Left ventricle myocardium inferior (tissue), 1 donor: ENCODE results near the gene SCG5. TPM values are rescaled to one million over a fixed set of nuclear protein-coding genes. Genes with fewer than 3 reads are reported as not detected.
"Not testable (repeated sequence)": the region's sequence is repeated elsewhere in the genome, so short reads cannot be mapped to it uniquely, and the experiment has no call there.

Experiments
- DNase-seq: peaks from one replicate; pipeline ENCODE4 v3.0.0-alpha.2; 2020
- H3K27ac ChIP-seq: fragments of 200-600 bp; replicated peaks from 2 replicates; pipeline ENCODE4 v1.8.0; 2021
- H3K27me3 ChIP-seq: fragments of 200-600 bp; 2 replicates; pipeline ENCODE4 v1.8.0; 2021; ENCODE audit warnings: low read depth
- H3K36me3 ChIP-seq: fragments of 200-600 bp; 2 replicates; pipeline ENCODE4 v1.8.0; 2021
- H3K4me1 ChIP-seq: fragments of 200-600 bp; 2 replicates; pipeline ENCODE4 v1.8.0; 2021
- H3K4me3 ChIP-seq: fragments of 200-600 bp; 2 replicates; pipeline ENCODE4 v1.8.0; 2021; ENCODE audit warnings: mild to moderate bottlenecking, moderate library complexity
- H3K9me3 ChIP-seq: fragments of 200-600 bp; replicated peaks from 2 replicates; pipeline ENCODE4 v1.8.0; 2021
- intact Hi-C: fragments of 100-400 bp; cut with micrococcal nuclease; formaldehyde crosslinking; loops from one replicate; pipeline ENCODE4 v1.11.0; 2022
- long read RNA-seq: library from polyadenylated mRNA; unstranded; transcript quantifications from one replicate; pipeline ENCODE4 v2.0.0, GENCODE V29; 2021
- total RNA-seq: library from RNA; stranded (reverse); fragmentation: NEBNext Ultra II Directional; extraction: Animal tissue kit (Norgen Biotek cat#: 25700); gene quantifications from one replicate; pipeline ENCODE4 v1.2.1, GENCODE V29; 2021
- TF ChIP-seq, protein P1 (sequence below): fragments of 200-600 bp; IDR thresholded peaks from 2 replicates; pipeline ENCODE4 v1.8.0; 2021; ENCODE audit warnings: antibody characterized with exemption, mild to moderate bottlenecking, borderline replicate concordance
- donor health status: DM: no; HTN: yes; CAD: no; lungs with severe emphysema.

The SCG5 gene, protein sequence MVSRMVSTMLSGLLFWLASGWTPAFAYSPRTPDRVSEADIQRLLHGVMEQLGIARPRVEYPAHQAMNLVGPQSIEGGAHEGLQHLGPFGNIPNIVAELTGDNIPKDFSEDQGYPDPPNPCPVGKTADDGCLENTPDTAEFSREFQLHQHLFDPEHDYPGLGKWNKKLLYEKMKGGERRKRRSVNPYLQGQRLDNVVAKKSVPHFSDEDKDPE
- total RNA-seq, result not detected
- long read RNA-seq, result 0 reads

DNA sequence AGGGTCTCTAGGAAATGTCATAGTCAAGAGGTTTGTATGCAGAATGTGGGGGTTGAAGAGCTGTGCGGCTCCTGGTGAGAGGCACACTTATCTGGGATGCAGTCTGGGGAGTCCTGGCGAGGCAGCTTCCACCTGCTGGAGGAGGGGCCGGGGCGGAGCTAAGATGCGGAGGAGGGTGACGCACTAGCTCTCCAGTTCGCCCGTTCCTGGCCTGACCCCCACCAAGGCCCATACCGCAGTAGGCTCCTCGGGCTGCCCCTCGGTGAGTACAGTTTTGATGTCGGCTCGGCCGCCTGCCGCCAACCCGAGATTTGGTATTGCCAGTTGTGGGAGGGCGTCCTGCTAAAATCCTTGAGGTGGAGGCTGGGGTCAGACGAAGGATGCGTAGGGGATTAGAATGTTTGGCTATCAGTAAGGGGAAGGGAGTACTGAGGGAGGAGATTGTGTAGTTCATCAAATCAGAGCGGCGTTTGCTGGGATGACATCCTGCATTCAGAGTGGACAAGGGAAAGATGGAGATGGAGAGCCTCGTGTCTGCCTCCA, at the start of gene SCG5:
Gene SCG5 (plus strand): TSS at position 194 of the 543 bp plus-strand sequence. CDS start 1,883 bp downstream, outside the sequence.
- Histone ChIP-seq H3K9me3 (no peaks in the 10 kb centered on the region), H3K27ac (no peak within 1 kb of the TSS), H3K36me3 (no peaks in the 10 kb centered on the region), H3K4me1 (no peaks in the 10 kb centered on the region), H3K27me3 (peaks cover 56% of the 10 kb centered on the region), H3K4me3 (peak within 1 kb of the TSS; percentile 19)
- TF ChIP-seq, protein P1, sequence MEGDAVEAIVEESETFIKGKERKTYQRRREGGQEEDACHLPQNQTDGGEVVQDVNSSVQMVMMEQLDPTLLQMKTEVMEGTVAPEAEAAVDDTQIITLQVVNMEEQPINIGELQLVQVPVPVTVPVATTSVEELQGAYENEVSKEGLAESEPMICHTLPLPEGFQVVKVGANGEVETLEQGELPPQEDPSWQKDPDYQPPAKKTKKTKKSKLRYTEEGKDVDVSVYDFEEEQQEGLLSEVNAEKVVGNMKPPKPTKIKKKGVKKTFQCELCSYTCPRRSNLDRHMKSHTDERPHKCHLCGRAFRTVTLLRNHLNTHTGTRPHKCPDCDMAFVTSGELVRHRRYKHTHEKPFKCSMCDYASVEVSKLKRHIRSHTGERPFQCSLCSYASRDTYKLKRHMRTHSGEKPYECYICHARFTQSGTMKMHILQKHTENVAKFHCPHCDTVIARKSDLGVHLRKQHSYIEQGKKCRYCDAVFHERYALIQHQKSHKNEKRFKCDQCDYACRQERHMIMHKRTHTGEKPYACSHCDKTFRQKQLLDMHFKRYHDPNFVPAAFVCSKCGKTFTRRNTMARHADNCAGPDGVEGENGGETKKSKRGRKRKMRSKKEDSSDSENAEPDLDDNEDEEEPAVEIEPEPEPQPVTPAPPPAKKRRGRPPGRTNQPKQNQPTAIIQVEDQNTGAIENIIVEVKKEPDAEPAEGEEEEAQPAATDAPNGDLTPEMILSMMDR, result no peak
- intact Hi-C loops, result no loop called here
- no peak for DNase-seq

DNA sequence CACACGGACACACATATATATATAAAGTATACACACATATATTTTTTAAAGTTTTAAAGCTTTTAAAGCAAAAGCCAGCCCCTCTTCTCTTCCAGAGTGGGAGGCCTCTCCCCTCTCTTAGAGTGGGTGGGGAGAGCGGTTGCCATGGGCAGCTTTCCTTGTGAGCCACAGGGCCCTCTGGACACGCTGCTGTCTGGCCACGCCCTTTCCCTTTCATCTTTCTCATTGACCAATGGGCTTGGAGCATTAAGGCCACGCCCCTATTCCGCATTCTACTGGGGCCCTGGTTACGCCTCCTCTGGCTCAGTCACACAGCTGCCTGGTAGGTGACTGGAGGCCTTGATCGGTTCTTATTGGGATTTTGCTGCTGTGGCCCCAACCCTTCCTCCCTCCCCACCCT, 48.4 kb upstream of the SCG5 start, which contains the start of gene GOLGA8N:
Gene GOLGA8N (plus strand): TSS at position 306 of the 400 bp plus-strand sequence.
- H3K27ac ChIP-seq, H3K4me3 ChIP-seq, DNase-seq, H3K9me3 ChIP-seq, H3K36me3 ChIP-seq, H3K27me3 ChIP-seq, H3K4me1 ChIP-seq, intact Hi-C loops: not testable (repeated sequence)

DNA sequence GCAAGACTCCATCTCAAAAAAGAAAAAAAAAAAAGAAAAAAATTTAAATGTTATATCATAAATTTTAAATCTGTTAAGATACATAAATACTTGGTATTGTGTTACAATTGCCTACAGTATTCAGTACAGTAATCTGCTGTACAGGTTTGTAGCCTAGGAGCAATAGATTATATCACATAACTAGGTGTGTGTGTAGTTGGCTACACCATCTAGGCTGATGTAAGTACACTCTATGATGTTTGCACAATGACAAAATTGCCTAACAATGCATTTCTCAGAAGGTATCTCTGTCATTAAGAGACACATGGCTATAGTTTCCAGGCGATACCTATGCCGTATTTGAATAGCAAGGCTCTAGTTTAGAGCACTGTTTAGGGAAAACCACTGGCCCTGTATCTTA, 32.0 kb upstream of the SCG5 start:
- H3K27ac ChIP-seq, DNase-seq, intact Hi-C loops, H3K36me3 ChIP-seq, H3K4me3 ChIP-seq, H3K9me3 ChIP-seq, H3K4me1 ChIP-seq, H3K27me3 ChIP-seq: not testable (repeated sequence)

- intact Hi-C loops, H3K36me3 ChIP-seq, H3K27ac ChIP-seq, DNase-seq, H3K9me3 ChIP-seq, H3K4me3 ChIP-seq, H3K27me3 ChIP-seq: not testable (repeated sequence)
- TF ChIP-seq, protein P1, result peak; percentile 51
- peaks cover 12% of the 10 kb centered on the region for H3K4me1 ChIP-seq
These were observed 30.8 kb upstream of the SCG5 start for GRCh38 chr15:32610719-32611118.

GRCh38 chr15:32614712-32615050, 26.8 kb upstream of the SCG5 start:
- H3K36me3 ChIP-seq, H3K9me3 ChIP-seq, H3K27me3 ChIP-seq, intact Hi-C loops: not testable (repeated sequence)
- peak overlapping the region; percentile 93 for H3K27ac ChIP-seq
- peak overlapping the region; percentile 71 for H3K4me3 ChIP-seq
- H3K4me1 ChIP-seq, result peaks cover 19% of the 10 kb centered on the region
- peak; percentile 40 for DNase-seq

- DNase-seq, result peak; percentile 77
- intact Hi-C loops, result not testable (repeated sequence)
These were observed 26.2 kb upstream of the SCG5 start, which contains the start of gene ARHGAP11A for GRCh38 chr15:32615051-32615870. Gene ARHGAP11A, plus strand, starts transcription at chr15:32615504. Its CDS starts 708 bp downstream, at chr15:32616212.

GRCh38 chr15:32615871-32616426, 25.6 kb upstream of the SCG5 start:
- H3K4me3 ChIP-seq, result peak overlapping the region; percentile 71
- DNase-seq, H3K27ac ChIP-seq, H3K36me3 ChIP-seq, H3K9me3 ChIP-seq, intact Hi-C loops, H3K27me3 ChIP-seq: not testable (repeated sequence)
- peaks cover 14% of the 10 kb centered on the region for H3K4me1 ChIP-seq

More at GRCh38 chr15:32615051-32615870, 26.2 kb upstream of the SCG5 start, which contains the start of gene ARHGAP11A:
- peak within 1 kb of the TSS; percentile 71 for H3K4me3 ChIP-seq
- H3K27ac ChIP-seq, result peak within 1 kb of the TSS; percentile 93
- H3K36me3 ChIP-seq, H3K27me3 ChIP-seq, H3K9me3 ChIP-seq: not testable (repeated sequence)
- peaks cover 19% of the 10 kb centered on the region for H3K4me1 ChIP-seq
